Amygdala (tissue), 56 donors: ENCODE data around the gene COASY.

Experiments used
- DNase-seq, 56 donors: peaks; one replicate each; lab custom pipeline; 2025; lab: John Stamatoyannopoulos, UW

COASY gene

GRCh38 chr17:42608305-42609181, 46.6 kb downstream of the COASY start:
- DNase-seq, result peak in 6 of 56 donors; percentile 46 to 58 (median 49)

- peak; percentile 90 to 100 (median 98) for DNase-seq
Observed at GRCh38 chr17:42609182-42609813, 47.4 kb downstream of the COASY start, which contains the start of the genes RETREG3 and TUBG1. RETREG3 (minus strand) TSS chr17:42609374; CDS start chr17:42609324, 50 bp downstream. TUBG1 (plus strand) TSS chr17:42609683; CDS start chr17:42609738, 55 bp downstream.

- peak in 14 of 56 donors; percentile 35 to 59 (median 52) for DNase-seq
Observed at GRCh38 chr17:42609814-42610801, 48.2 kb downstream of the COASY start.

GRCh38 chr17:42612013-42612412, 50.1 kb downstream of the COASY start:
- DNase-seq, result no peak

- no peak for DNase-seq
Observed at GRCh38 chr17:42613699-42614295, 51.8 kb downstream of the COASY start.
